HG03135 (cell line): Measurements from ENCODE around the gene ENPP1.
A peak's percentile ranks its signal among the peaks of the same experiment; 100 is the strongest.
"Not testable (repeated sequence)": the region's sequence is repeated elsewhere in the genome, so short reads cannot be mapped to it uniquely, and the experiment has no call there.

Experiments
- ATAC-seq: cut with Tn5 transposase; IDR thresholded peaks from one replicate; pipeline ENCODE4 v1.9.1; 2021; ENCODE audit warnings: mild to moderate bottlenecking, moderate library complexity; ENCODE audit not compliant: unreplicated experiment

ENPP1 gene

GRCh38 chr6:131867744-131868143 lies 59.9 kb downstream of the ENPP1 start:
- no peak for ATAC-seq

- no peak for ATAC-seq
Measured at GRCh38 chr6:131868836-131869235, 61.0 kb downstream of the ENPP1 start.

- no peak for ATAC-seq
Measured at GRCh38 chr6:131875647-131876046, 67.8 kb downstream of the ENPP1 start.

GRCh38 chr6:131876545-131876944 lies 68.7 kb downstream of the ENPP1 start:
- ATAC-seq = no peak

- no peak for ATAC-seq
Measured at GRCh38 chr6:131877999-131878789, 70.4 kb downstream of the ENPP1 start.

- no peak for ATAC-seq
Measured at GRCh38 chr6:131883016-131883415, 75.2 kb downstream of the ENPP1 start.

- ATAC-seq = no peak
Measured at GRCh38 chr6:131885237-131885636, 77.4 kb downstream of the ENPP1 start.

- ATAC-seq = no peak
Measured at GRCh38 chr6:131886517-131886916, 78.7 kb downstream of the ENPP1 start.

GRCh38 chr6:131890091-131890490 lies 82.3 kb downstream of the ENPP1 start:
- ATAC-seq = no peak

GRCh38 chr6:131893198-131893597 lies 85.4 kb downstream of the ENPP1 start:
- no peak for ATAC-seq

GRCh38 chr6:131894493-131895424 lies 86.9 kb downstream of the ENPP1 start:
- no peak for ATAC-seq

GRCh38 chr6:131897050-131897435 lies 89.2 kb downstream of the ENPP1 start:
- no peak for ATAC-seq

GRCh38 chr6:131897621-131898020 lies 89.8 kb downstream of the ENPP1 start:
- ATAC-seq = no peak

- ATAC-seq = no peak
Measured at GRCh38 chr6:131898718-131899117, 90.9 kb downstream of the ENPP1 start.

GRCh38 chr6:131900231-131900630 lies 92.4 kb downstream of the ENPP1 start:
- ATAC-seq = no peak

GRCh38 chr6:131901326-131901873 lies 93.6 kb downstream of the ENPP1 start:
- not testable (repeated sequence) for ATAC-seq

GRCh38 chr6:131903734-131904133 lies 95.9 kb downstream of the ENPP1 start:
- not testable (repeated sequence) for ATAC-seq

- ATAC-seq = not testable (repeated sequence)
Measured at GRCh38 chr6:131908787-131909186, 101.0 kb downstream of the ENPP1 start.

- ATAC-seq = peak; percentile 98
Measured at GRCh38 chr6:131909408-131910218, 101.8 kb downstream of the ENPP1 start.

- no peak for ATAC-seq
Measured at GRCh38 chr6:131910219-131910589, 102.4 kb downstream of the ENPP1 start.

- no peak for ATAC-seq
Measured at GRCh38 chr6:131910956-131911355, 103.1 kb downstream of the ENPP1 start.
